Chondrocyte (in vitro differentiated cells): Measurements from ENCODE around the gene ADIPOR2. TPM values are rescaled to one million over a fixed set of nuclear protein-coding genes. Genes with fewer than 3 reads are reported as not detected.

ENCODE experiments used
- DNase-seq: peaks from one replicate; pipeline ENCODE4 v3.0.0; 2021; ENCODE audit warnings: mixed read lengths, low spot score
- H3K27ac Mint-ChIP-seq: one replicate; pipeline ENCODE4 v1.8.0; 2021; ENCODE audit warnings: mild to moderate bottlenecking, moderate library complexity, mixed read lengths; ENCODE audit not compliant: unreplicated experiment
- H3K27me3 Mint-ChIP-seq: 2 replicates; pipeline ENCODE4 v1.8.0; 2021; ENCODE audit warnings: low read depth, mixed read lengths
- H3K36me3 Mint-ChIP-seq: 2 replicates; pipeline ENCODE4 v1.8.0; 2021; ENCODE audit warnings: low read depth, mixed read lengths
- H3K4me1 Mint-ChIP-seq: 2 replicates; pipeline ENCODE4 v1.8.0; 2021; ENCODE audit warnings: low read depth, mild to moderate bottlenecking, mixed read lengths
- H3K4me3 Mint-ChIP-seq: one replicate; pipeline ENCODE4 v1.8.0; 2021; ENCODE audit warnings: mild to moderate bottlenecking, moderate library complexity, mixed read lengths; ENCODE audit not compliant: unreplicated experiment
- H3K9me3 Mint-ChIP-seq: 2 replicates; pipeline ENCODE4 v1.8.0; 2021; ENCODE audit warnings: low read depth, mixed read lengths
- CTCF ChIP-seq: fragments of 200-600 bp; sonication (generic); IDR thresholded peaks from 2 replicates; pipeline ENCODE4 v1.5.0; 2021; ENCODE audit warnings: antibody characterized with exemption, mild to moderate bottlenecking, moderate library complexity
- total RNA-seq: library from RNA; stranded (reverse); gene quantifications from 3 replicates; pipeline ENCODE4 v1.2.1, GENCODE V29; 2021

ADIPOR2 gene
- total RNA-seq, 1 donor from 2014 or later: 35.6 TPM

DNA sequence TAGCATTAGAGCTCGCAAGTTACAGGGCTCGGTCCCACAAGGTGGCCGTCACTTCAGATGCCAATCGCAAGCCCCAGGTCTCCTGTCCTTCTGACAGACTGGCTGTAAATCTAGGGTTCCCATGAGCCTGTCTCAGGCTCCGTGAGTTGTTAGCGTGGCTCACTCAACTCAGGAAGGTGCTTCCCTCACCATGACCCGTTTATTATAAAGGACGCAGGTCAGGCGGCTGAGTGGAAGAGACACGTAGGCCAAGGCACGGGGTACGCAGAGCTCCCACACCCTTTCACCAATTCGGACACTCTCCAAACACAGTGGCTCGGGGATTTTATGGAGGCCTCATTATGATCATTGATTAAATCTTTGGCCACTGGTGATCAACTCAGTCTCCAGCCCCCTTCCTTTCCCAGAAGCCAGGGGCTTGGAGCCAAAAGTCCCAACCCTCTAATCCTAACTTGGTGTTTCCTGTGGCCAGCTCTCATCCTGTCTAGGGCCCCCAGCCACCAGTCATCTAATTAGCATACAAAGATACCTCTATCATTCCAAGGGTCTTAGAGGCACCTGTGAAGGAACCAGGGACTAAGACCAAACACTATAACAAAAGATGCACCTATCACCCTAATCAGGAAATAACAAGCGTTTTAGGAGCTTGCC lies 103.7 kb downstream of the ADIPOR2 start:
- H3K36me3 Mint-ChIP-seq: no peaks in the 10 kb centered on the region
- TF ChIP-seq CTCF: no peak
- no peak overlapping the region for H3K27ac Mint-ChIP-seq
- H3K27me3 Mint-ChIP-seq: no peaks in the 10 kb centered on the region
- H3K4me3 Mint-ChIP-seq: no peak overlapping the region
- H3K9me3 Mint-ChIP-seq: no peaks in the 10 kb centered on the region
- peaks cover 26% of the 10 kb centered on the region for H3K4me1 Mint-ChIP-seq
- no peak for DNase-seq

DNA sequence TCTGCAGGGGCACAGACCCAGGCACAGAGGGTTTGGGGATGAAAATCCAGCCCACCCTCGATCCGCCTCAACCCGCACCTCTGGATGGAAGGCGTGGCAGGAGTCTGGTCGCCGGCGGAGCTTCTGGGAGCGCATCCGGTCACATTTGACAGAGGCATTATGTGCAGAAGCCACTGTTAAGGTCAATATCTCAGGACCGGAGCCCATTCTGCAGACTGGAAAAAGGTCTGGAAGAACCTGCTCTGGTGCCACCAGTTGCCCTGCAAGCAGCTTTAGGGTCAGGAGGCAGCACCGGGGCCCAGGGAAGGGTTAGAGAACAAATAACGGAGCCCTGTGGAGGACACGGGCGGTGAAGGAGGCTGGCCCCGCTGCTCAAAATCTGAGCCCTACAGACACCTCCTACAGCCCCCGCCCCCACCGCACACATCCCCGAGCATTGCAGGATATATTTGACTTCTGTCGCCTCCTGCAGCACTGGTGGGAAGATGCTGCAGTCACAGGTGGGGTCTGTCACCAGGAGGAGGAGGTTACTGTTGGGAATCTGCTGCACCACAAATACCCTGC lies 104.4 kb downstream of the ADIPOR2 start:
- Mint-ChIP-seq H3K27ac (no peak overlapping the region), H3K9me3 (no peaks in the 10 kb centered on the region), H3K4me3 (no peak overlapping the region), H3K36me3 (no peaks in the 10 kb centered on the region), H3K27me3 (no peaks in the 10 kb centered on the region), H3K4me1 (peaks cover 26% of the 10 kb centered on the region)
- DNase-seq: peak; percentile 59
- TF ChIP-seq CTCF: no peak

- Mint-ChIP-seq H3K36me3 (no peaks in the 10 kb centered on the region), H3K4me3 (peak overlapping the region; percentile 1), H3K27me3 (no peaks in the 10 kb centered on the region), H3K4me1 (peaks cover 28% of the 10 kb centered on the region), H3K27ac (no peak overlapping the region), H3K9me3 (no peaks in the 10 kb centered on the region)
- TF ChIP-seq CTCF: peak; percentile 99
- peak; percentile 91 for DNase-seq
Observed at GRCh38 chr12:1795785-1796514, 105.1 kb downstream of the ADIPOR2 start.

- Mint-ChIP-seq H3K27me3 (no peaks in the 10 kb centered on the region), H3K36me3 (no peaks in the 10 kb centered on the region), H3K4me3 (no peak overlapping the region), H3K27ac (no peak overlapping the region), H3K4me1 (peaks cover 27% of the 10 kb centered on the region), H3K9me3 (no peaks in the 10 kb centered on the region)
- TF ChIP-seq CTCF: no peak
- peak; percentile 90 for DNase-seq
Observed at GRCh38 chr12:1796515-1797010, 105.7 kb downstream of the ADIPOR2 start.
